Parathyroid adenoma (tissue), 2 donors: ENCODE measurements around the gene LRP2BP.
"Not testable (repeated sequence)": the region's sequence is repeated elsewhere in the genome, so short reads cannot be mapped to it uniquely, and the experiment has no call there.

Source experiments
- H2AFZ ChIP-seq: fragments of 300-600 bp; sonication (generic); one replicate; pipeline ENCODE4 v1.7.0; 2017; ENCODE audit warnings: antibody characterized with exemption, mild to moderate bottlenecking
- H3K27ac ChIP-seq: fragments of 300-600 bp; sonication (generic); one replicate; pipeline ENCODE4 v1.7.0; 2017
- H3K27me3 ChIP-seq: fragments of 300-600 bp; sonication (generic); one replicate; pipeline ENCODE4 v1.7.0; 2017; ENCODE audit warnings: low read length; ENCODE audit not compliant: control insufficient read depth, insufficient read depth
- H3K36me3 ChIP-seq: fragments of 300-600 bp; sonication (generic); one replicate; pipeline ENCODE4 v1.7.0; 2017; ENCODE audit warnings: low read length; ENCODE audit not compliant: control insufficient read depth, insufficient read depth
- H3K4me1 ChIP-seq: fragments of 300-600 bp; sonication (generic); one replicate; pipeline ENCODE4 v1.7.0; 2017; ENCODE audit warnings: control low read depth
- H3K4me2 ChIP-seq: fragments of 300-600 bp; sonication (generic); one replicate; pipeline ENCODE4 v1.7.0; 2017; ENCODE audit warnings: low read length
- H3K4me3 ChIP-seq: fragments of 300-600 bp; sonication (generic); one replicate; pipeline ENCODE4 v1.7.0; 2017; ENCODE audit warnings: low read depth, low read length
- H3K79me2 ChIP-seq: fragments of 300-600 bp; sonication (generic); one replicate; pipeline ENCODE4 v1.7.0; 2017; ENCODE audit warnings: control low read depth
- H3K9ac ChIP-seq: fragments of 300-600 bp; sonication (generic); one replicate; pipeline ENCODE4 v1.7.0; 2017; ENCODE audit warnings: mild to moderate bottlenecking
- H3K9me3 ChIP-seq: fragments of 300-600 bp; sonication (generic); one replicate; pipeline ENCODE4 v1.7.0; 2017; ENCODE audit warnings: low read length; ENCODE audit not compliant: control insufficient read depth
- CTCF ChIP-seq: fragments of 300-600 bp; sonication (generic); IDR thresholded peaks from one replicate; pipeline ENCODE4 v1.7.0; 2017; ENCODE audit warnings: antibody characterized with exemption, mild to moderate bottlenecking
- donor health status: primary hyperparathyroidism.

Gene LRP2BP

GRCh38 chr4:185317880-185318279 is 77.8 kb downstream of the LRP2BP start:
- H3K27ac ChIP-seq: no peak overlapping the region
- no peak overlapping the region for H2AFZ ChIP-seq
- H3K9ac ChIP-seq: no peak overlapping the region
- no peaks in the 10 kb centered on the region for H3K79me2 ChIP-seq
- no peaks in the 10 kb centered on the region for H3K36me3 ChIP-seq
- no peaks in the 10 kb centered on the region for H3K9me3 ChIP-seq
- H3K4me3 ChIP-seq: no peak overlapping the region
- no peaks in the 10 kb centered on the region for H3K4me1 ChIP-seq
- H3K4me2 ChIP-seq: no peak overlapping the region
- no peaks in the 10 kb centered on the region for H3K27me3 ChIP-seq
- no peak for TF ChIP-seq CTCF

- H2AFZ ChIP-seq, H3K79me2 ChIP-seq, H3K9me3 ChIP-seq, H3K9ac ChIP-seq, H3K4me3 ChIP-seq, H3K27me3 ChIP-seq, H3K4me1 ChIP-seq, H3K4me2 ChIP-seq, H3K27ac ChIP-seq, H3K36me3 ChIP-seq: not testable (repeated sequence)
Measured at GRCh38 chr4:185317462-185317861, 78.3 kb downstream of the LRP2BP start.
